Activated CD4-positive, alpha-beta T cell treated with anti-CD3 and anti-CD28 coated beads, Interleukin-2, amount 50 U/mL, for 48 hours (primary cell): ENCODE measurements around the gene RECQL.

Experiments
- DNase-seq, 2 experiments: peaks; one replicate each; pipeline ENCODE4 v3.0.0-alpha.2; 2020

RECQL gene, protein sequence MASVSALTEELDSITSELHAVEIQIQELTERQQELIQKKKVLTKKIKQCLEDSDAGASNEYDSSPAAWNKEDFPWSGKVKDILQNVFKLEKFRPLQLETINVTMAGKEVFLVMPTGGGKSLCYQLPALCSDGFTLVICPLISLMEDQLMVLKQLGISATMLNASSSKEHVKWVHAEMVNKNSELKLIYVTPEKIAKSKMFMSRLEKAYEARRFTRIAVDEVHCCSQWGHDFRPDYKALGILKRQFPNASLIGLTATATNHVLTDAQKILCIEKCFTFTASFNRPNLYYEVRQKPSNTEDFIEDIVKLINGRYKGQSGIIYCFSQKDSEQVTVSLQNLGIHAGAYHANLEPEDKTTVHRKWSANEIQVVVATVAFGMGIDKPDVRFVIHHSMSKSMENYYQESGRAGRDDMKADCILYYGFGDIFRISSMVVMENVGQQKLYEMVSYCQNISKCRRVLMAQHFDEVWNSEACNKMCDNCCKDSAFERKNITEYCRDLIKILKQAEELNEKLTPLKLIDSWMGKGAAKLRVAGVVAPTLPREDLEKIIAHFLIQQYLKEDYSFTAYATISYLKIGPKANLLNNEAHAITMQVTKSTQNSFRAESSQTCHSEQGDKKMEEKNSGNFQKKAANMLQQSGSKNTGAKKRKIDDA

GRCh38 chr12:21501258-21502163, at the start of gene RECQL, which contains the start of gene GOLT1B:
TSS of gene RECQL (minus strand) at chr12:21501635. CDS start at chr12:21499570, 2,065 bp downstream.
TSS of gene GOLT1B (plus strand) at chr12:21501789. CDS start at chr12:21501924, 135 bp downstream.
- peak; percentile 85 to 89 for DNase-seq

DNA sequence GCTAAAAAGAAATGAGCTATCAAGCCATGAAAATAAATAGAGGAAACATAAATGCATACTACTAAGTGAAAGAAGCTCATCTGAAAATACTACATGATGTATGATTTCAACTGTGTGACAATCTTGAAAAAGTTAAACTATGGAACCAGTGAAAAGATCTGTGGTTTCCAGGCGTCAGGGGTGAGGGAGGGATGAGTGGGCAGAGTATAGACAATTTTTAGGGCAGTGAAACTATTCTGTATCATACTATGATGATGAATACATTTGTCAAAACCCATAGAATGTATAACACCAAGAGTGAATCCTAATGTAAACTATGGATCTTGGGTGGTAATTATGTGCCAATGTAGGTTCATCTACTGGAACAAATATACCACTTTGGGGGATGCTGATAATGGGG, 46.0 kb upstream of the RECQL start:
- DNase-seq, result peak; percentile 9 to 33

- no peak for DNase-seq
Observed at GRCh38 chr12:21546716-21547115, 45.3 kb upstream of the RECQL start.

GRCh38 chr12:21545557-21545956, 44.1 kb upstream of the RECQL start:
- DNase-seq, result no peak

GRCh38 chr12:21543151-21543550, 41.7 kb upstream of the RECQL start:
- DNase-seq, result no peak

DNA sequence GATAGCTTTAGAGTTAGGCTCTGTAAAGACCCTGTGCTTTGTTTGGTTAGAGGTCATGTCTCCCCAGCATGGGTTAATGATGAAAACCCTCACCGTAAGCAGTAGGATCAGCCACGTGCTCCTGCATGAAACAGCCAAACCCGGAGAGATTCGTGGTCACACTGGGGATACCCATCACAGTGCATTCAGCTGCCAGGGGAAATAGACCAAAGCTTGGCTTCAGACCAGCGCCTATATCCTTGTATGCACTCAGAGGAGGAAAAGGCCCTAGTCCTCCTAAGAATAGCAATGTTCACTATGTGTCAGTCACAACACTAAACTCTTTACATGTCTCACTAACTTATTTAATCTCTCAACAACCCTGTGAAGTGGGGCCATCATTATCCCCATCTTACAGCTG, 41.0 kb upstream of the RECQL start:
- DNase-seq, result no peak

GRCh38 chr12:21541773-21542172, 40.3 kb upstream of the RECQL start:
- no peak for DNase-seq

DNA sequence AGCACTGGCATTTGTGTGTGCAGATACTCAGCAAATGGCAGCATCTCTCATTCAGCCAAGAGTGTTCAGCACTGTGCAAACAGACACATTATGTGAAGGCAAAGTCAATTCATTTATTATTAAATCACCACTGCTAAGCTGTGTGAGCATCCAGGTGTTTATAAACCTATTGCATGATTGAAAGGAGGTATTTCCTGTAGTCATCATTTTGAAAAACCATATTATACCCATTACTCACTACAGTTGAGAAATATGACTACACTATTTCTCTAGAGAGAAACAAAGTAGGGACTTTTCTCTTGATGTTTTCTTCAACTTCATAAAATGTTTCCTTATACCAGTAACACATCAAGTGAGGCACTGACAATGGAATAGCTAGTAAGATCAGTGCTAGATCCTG, 38.4 kb upstream of the RECQL start:
- no peak for DNase-seq

GRCh38 chr12:21538061-21538653, 36.7 kb upstream of the RECQL start:
- no peak for DNase-seq

DNA sequence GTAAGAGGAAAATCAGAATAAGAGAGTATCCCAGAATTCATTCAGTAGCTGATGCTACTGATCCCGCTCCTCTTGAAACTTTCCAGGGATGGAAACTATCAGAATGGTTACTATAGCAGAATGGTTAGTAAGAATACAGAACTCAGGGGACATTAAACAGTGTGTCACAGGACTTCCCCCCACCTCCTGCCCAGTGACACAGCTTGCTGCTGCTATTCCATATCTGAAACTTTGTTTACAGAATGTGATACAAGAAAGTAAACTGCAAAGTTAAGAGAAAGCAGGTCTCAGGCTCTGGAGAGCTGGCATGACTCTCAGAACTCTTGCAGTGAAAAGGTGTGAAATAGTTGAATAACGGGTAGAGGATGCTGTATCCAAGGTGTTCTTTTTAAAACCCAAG, 28.0 kb upstream of the RECQL start:
- DNase-seq, result no peak

DNA sequence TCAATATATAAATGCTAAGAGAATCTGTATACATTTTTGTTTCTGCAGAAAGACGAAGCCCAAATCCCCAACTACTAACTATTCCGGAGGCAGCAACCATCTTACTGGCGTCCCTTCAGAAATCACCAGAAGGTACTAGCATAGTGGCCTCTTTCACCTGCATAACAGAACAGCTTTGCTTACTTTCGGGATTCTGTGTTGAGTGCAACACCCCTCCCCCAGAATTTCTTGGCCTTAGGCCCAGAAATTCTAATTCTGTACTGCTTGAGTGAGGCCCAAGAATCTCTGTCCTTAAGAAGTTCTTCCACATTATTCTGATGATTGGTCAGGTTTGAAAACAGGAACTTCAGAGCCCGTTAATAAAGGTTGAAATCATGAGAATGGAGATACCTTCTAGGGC, 27.5 kb upstream of the RECQL start:
- no peak for DNase-seq

DNA sequence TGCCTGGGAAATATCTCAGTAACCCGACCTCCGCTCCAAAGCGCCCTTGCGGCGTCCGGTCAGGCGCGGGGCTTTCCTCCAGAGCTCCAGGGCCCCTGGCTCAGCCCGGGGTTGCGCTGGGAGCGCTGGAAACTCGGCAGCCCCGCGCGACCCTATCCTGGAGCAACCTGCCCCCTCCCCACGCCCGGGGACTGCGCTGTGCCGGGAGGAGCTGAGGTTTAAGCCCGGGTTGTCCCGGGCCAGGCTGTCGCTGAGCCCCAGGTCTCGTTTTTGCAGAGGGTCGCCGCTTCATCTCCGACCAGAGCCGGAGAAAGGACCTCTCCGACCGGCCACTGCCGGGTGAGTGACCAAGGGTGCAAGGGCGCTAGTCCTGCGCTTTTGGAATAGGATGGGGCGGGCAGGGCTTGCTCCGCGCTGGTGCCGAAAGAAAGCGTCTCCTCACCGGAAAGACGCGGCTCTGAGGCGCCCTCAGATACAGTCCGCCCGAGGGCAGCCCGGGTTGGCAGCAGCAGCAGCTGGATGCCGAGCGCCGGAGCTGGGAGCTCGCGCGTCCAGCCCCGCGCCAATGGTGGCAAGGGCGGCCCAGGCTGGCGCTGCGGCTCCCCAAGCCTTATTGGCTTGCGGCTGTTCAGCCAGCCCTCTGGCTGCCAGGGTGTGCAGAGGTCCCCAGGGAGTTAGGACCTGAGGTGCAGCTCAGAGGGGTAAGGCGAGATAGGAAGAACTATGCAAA, 26.2 kb upstream of the RECQL start:
- peak; percentile 67 to 71 for DNase-seq

- no peak for DNase-seq
Observed at GRCh38 chr12:21526721-21527345, 25.4 kb upstream of the RECQL start.

DNA sequence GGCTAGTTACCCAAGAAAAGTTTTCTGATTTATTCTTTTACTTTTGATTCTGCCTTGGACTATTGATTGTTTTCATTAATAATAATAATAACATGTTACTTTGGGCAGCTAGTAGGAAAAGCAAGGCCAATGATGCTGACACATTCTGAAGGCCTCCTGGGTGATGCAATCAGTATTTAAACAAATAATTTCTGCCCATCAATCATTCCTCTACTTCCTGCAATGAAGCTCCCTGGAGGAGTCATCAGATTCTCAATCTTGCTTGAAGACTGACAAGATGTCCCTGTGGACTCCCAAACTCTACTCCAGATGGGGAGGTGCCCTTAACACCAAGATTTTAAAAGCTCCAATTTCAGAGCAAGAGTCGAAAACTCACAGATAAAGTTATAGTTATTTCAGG, 24.6 kb upstream of the RECQL start, which contains the start of gene SPX:
Gene SPX (plus strand): TSS at position 244 of the 400 bp plus-strand sequence. CDS start 177 bp downstream, outside the sequence.
- DNase-seq, result no peak

GRCh38 chr12:21523148-21523547, 21.7 kb upstream of the RECQL start:
- DNase-seq, result no peak

- no peak for DNase-seq
Observed at GRCh38 chr12:21521541-21521940, 20.1 kb upstream of the RECQL start.

- no peak for DNase-seq
Observed at GRCh38 chr12:21518451-21518850, 17.0 kb upstream of the RECQL start.

DNA sequence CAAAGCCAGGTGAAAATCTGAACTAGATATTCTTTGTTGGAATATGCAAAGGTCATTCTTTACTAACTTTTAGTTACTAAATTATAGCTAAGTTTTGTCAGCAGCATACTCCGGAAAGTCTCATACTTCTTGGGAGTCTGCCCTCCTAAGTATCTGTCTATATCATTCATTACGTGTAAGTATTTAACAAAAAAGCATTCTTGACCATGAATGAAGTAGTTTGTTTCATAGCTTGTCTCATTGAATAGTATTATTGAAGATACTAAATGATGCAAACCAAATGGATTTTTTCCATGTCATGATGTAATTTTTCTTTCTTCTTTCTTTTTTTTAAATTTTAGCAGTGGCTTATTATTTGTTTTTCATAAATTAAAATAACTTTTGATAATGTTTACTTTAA, 14.8 kb upstream of the RECQL start:
- no peak for DNase-seq

DNA sequence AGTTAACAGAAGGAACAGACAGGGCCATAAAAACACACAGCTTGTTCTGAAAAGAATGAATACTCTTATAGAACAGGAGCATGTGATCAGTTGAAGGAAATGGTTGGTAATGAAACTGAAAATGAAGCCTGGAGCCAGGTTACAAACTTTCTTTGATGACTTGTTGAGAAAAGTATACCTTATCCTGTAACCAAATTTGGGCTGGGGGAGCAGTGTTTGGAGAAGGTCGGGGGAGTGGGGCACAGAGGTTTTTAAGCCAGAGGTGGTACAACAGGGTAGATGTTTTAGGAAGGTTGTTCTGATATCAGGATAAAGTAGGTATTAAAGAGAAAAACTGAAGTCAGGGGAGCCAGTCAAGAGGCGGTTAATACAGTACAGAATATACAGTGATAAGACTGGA, 8.3 kb upstream of the RECQL start:
- no peak for DNase-seq

DNA sequence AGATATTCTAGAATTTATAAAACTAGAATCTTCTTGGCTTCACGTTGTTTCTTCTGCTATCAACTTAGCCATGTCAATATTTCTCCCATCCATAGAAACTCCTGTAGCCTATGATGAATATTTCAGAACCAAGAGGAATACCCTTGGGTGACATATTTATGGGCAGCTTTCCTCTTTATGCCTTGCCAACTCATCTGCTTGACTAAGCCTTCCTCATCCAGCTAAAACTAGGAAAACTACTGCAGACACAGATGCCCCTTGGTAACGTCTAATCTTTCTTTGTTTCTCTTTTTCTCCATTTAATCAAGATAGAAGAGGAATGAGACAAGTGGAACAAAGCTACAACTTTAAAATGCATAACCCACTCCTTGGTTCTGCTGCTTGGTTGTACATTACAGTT, 6.4 kb upstream of the RECQL start:
- DNase-seq, result no peak

GRCh38 chr12:21505888-21506287, 4.5 kb upstream of the RECQL start:
- DNase-seq, result no peak

DNA sequence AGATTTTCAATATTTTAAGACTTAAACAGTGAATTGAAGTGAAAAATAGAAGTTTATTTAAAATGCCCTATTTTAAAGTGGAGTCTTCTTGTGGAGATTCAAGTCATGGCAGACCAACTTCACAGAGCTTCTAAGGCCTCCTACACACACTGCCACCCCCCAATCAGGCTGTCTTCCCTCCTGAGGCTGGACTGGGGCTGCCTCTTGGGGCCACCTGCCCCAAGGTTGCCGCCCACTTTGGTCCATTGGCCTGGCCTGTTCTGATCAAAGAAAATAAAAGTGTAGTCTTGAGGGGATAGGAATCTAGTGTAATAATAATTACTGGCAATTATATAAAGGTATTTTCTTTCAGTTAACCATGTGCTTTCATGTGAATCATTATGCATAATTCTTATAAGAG, 1.4 kb upstream of the RECQL start:
- no peak for DNase-seq
